Limb (tissue), 2 donors: ENCODE results near the gene SART1.
"Not testable (repeated sequence)": the region's sequence is repeated elsewhere in the genome, so short reads cannot be mapped to it uniquely, and the experiment has no call there.

Experiments used
- DNase-seq, 2 donors: peaks; one replicate each; pipeline ENCODE4 v3.0.0-alpha.2; 2016; ENCODE audit errors: extremely low spot score in 2 of 2

The SART1 gene

DNA sequence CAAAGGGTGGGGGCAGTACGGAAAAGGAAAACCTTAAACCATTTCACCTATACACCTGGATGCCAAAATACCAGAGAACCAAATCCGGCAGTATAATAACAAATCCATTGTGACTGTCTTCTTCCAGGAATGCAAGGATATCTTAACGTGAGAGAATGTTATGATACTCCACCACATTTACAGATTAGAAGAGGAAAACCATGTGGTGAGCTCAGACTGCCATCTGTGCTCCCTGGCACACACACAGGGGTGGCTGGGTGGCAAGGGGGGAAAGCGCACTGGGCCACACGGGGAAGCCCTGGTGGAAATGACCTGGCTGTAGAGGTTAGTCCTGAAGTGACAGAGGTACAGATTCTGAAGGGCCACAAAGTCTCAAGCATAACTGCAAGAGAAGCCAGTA lies 30.5 kb downstream of the SART1 start:
- no peak for DNase-seq

DNA sequence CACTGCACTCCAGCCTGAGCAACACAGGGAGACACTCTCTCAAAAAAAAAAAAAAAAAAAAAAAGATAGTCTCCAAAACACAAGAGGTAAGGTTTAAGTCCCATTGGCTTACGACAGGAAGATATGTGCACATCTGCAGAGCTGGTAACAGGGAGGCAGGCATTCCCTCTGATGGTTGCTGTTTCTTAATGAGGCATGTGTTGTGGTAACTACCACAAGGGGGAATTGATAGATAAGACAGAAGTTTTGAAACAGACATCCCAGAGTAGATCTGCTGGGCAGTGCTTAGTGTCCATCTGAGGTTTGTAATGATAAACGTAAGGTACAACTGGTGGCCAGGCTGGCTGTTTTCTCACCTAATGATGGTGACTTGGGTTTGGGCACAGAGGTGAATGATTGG lies 35.8 kb downstream of the SART1 start:
- no peak for DNase-seq

DNA sequence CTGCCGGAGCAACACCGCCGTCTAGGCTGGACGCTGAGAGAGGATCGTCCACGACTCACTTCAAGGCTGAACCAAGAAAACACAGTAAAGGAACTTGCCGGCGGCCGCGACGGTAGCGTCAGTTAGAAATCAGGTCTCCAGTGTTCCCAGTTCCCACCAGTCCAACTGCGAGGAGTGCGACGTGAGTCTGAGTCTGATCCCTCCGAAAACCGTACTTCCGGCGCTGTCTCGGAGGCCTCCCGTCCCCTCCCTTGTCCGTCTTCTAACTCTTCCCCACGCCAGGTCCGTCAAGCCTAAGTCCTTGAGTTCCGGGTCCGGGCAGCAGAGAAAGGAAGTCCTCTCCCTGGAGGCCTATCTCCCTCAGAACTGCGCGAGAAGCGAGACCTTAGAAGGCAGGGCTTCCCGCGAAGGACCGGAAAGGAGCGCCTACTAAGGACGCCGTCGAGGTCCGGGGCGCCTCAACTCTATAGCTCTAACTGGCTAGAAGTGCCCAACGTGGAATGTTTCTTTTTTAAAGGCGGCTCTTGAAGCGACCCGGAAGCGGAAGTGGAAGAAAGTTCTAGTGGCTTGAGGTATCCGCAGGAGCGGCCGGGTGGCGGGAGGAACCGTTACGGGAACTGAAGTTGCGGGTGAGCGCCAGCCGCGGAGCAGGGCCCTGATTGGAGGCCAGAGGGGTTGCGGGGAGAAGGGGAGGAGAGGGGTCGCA lies 40.6 kb downstream of the SART1 start, which contains the start of the genes BANF1 and EIF1AD:
TSS of gene BANF1 (plus strand) at position 562 of the 706 bp plus-strand sequence. CDS start 748 bp downstream, outside the sequence.
TSS of gene EIF1AD (minus strand) at position 216 of the 706 bp plus-strand sequence. CDS start 1,768 bp downstream, outside the sequence.
- peak; percentile 95 to 98 for DNase-seq

DNA sequence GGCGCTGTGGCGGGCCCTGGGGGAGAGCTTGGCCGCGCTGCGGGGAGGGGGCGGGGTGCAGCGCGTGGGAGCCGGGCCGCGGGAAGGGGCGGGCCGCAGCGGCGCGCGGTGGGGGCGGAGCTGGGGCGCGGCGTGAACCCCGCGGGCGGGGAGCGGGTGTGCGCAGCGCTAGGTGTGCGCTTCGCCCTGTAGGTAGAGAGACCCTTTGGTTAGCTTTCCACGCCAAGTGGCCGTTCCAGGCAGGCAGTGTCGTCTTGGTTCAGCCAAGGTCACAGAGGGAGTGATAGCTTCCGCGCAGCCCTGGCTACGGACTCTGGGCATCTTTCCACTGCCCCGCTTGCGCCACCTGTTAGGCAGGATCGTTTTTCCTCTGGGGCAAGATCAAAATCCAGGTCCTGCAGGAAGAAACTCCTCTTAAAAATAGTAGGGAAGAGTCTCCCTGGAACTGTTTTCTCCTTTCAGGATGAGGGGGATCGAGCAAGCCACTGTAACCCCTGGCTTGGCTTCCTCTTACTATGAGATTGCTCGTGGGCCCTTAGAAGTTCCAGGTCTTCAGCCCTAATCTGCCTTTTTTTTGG lies 41.2 kb downstream of the SART1 start:
- DNase-seq, result peak in 1 of 2 donors; percentile 26

DNA sequence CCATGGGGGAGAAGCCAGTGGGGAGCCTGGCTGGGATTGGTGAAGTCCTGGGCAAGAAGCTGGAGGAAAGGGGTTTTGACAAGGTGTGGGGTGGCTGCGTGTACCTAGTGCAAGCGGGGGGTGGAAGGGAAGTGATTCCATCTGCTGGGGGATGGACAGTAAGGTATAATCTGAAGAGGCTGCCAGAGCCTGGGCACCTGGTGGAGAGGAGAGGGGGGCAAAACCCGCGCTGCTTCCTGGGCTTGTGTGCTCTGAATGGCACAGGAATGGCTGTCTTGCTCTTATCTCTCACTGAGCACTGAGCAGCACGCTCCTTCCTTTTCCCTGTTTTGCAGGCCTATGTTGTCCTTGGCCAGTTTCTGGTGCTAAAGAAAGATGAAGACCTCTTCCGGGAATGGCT lies 41.8 kb downstream of the SART1 start:
- DNase-seq, result no peak

DNA sequence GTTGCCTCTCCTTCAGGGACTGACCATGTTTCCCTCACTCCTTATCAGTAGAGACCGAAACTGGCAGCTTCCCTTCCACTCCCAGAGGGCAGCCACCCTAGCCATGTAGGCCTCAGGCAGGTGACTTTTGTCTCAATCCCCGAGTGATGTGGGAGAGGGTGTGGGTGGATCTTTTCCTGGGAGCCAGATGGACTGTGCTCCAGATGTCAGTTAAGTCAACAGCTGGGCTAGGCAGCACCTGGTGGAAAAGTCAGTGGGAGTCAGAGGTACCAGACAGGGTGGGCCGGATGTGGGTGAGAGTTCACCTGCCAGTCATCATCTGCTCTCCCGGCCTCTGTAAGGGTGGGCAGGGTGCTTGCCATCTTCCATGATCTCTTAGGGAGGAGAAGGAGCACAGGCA lies 42.7 kb downstream of the SART1 start:
- DNase-seq, result no peak

DNA sequence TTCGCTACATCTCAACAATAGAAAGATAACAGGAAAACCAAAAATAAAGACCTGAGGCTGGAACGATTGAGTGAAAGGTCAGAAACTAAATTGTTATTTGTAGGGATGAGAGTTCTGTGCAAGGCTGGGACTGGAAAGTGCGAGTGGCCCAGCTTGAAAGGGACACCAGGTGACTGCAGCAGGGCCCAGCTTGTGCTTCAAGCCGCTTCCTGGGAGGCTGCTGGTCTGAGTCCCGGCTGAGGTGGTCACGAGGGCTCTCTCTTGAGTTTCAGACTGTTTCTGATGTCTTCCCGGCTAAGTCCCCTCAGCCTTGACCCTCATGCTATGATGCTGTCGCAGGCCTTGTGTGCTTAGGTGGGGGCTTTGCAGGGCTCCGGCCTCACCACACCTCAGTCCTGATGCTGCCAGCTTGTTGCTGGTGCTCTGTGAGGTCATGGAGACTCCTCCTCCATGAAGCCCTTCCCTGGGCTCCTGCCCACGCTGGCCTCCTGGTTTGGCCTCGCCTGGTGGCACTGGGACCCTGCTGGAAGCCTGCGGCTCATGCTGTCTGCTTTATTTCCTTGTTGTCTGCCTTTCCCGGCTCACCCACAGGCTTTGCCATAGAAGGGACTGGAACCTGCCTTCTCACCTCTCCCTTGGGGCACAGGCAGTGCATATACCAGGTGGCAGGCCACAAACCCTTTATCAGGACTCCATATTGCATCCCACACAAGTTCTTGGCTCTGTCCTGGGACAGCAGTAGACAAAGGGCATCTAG lies 44.8 kb downstream of the SART1 start:
- DNase-seq, result no peak

DNA sequence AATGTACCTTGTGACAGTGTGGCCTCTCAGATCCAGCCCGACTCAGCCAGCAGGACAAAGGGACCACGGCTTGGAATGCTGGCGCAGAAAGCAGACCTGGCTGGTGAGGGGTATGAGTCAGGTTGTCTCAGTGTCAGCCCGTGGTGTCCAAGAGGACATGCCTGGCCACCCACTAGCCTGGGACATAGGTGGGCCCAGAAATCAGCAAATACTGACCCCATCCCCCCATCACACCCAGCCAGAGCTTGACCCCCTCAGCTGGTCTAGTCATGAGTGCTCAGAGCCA lies 45.3 kb downstream of the SART1 start:
- DNase-seq, result no peak

DNA sequence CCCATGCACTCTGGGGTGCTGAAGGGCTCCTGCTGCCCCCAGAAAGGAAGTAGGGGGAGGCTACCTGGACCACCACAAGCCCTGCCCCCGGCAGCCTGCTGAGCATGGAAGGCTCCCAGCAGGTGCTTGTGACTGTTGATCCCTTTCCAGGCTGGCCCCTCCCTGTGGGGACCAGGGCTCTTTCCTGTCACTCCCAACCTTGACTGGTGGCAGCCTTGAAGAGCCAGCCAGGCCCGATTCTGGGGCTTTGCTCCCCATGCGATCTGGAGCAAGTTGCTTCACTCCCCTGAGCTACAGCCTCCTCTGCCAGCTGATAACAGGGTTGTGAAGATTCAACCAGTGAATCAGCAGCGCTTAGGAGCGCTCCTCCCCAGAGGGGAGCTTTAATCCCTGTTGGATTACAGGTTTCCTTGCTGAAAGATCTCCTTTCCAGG lies 45.7 kb downstream of the SART1 start:
- DNase-seq, result no peak

DNA sequence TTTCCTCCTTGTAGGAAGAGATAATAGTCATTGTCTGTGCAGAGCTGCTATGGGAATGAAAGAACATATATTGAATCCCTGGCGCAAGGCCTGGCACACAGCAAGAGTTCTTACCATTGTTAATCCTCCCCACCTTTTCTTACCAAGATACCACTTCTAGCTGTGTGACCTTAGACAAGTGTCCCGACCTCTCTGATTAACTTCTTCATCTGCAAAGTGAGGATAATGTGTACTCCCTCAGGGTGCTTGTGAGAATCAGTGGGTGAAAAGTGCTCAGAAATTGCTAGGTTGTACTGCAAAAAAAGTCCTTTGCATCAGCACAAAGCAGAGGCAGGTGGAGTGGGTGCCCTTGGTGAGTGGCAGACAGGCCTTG lies 46.5 kb downstream of the SART1 start:
- DNase-seq, result no peak

DNA sequence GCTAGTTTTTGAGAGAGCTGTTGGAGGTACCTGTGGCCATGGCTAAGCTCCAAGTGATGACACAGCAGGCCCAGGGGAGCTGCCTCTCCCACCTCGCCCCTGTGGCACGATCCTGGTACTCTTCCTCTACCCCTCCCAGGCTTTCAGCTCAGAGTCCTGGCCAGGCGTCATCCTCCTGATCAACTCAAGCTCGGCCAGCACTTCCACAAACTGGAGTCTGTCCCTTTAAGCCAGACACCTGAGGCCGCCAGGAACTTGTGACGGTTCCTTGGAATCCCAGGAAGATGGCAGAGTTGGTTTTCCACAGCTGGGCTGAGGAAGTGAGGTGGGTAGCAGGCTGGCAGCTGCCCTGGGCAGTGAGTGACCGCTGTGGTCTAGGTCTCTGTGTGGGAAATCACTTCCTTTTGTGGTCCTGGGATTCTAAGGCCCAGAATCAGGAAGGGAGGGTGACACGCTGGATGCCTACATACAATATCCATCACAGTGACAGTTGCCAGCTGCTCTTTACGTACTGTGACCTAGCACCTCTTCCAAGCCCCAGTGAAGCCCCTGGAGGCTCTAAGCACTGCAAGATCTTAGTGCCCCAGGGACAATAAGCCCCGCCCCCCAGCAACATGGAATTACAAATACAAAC lies 47.1 kb downstream of the SART1 start:
- no peak for DNase-seq

DNA sequence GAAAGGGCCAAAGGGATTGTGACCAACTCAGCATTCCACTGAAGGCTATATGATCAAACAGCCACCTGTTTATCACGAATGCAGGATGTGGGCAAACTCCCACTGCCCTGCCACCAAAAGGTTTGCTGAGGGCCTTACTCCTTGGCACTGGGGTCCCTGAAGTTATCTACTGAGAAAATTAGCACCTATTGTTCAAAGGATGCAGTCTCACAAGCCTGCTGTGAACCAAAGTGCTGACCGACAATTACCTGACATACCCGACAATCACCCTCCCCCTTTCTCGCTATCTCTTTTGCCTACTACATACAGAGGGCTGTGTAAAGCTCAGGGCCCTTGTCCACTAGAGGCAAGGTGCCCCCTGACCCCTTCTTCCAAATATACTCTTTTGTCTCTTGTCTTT lies 48.5 kb downstream of the SART1 start:
- DNase-seq, result not testable (repeated sequence)

DNA sequence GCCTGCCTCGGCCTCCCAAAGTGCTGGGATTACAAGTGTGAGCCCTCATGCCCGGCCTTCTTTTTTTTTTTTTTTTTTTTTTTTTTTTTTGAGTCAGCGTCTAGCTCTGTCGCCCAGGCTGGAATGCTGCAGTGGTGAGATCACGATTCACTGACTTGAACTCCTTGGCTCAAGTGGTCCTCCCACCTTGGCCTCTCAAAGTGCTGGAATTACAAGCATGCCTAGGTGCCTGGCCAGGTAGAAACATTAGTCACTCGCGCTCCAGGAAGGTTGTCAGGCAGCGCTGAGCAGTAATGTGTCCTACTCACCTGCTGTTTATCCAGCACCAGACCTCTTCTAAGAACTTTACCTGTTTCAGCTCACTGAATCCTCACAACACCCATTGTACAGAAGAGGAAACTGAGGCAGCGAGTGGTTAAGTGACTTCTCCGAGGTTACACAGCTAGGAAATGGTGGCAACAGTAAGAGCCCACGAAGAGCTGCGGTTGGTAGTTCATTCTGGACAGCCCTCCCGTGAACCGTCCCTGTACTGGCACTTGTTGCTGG lies 49.8 kb downstream of the SART1 start:
- no peak for DNase-seq

DNA sequence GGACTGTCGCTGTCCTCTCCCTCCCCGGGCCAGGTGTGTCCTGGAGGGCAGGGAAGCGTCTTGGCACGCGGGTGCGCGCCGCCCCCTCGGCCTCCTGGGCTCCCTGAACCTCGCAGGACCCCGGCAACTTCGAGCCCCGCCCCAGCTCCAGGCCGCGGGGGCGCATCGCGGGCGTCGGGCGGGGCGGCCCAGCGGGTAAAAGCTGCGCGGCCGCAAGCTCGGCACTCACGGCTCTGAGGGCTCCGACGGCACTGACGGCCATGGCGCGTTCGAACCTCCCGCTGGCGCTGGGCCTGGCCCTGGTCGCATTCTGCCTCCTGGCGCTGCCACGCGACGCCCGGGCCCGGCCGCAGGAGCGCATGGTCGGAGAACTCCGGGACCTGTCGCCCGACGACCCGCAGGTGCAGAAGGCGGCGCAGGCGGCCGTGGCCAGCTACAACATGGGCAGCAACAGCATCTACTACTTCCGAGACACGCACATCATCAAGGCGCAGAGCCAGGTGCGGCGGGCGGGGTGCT lies 50.3 kb downstream of the SART1 start, which contains the start of gene CST6:
TSS of gene CST6 (plus strand) at position 224 of the 519 bp plus-strand sequence. CDS start at position 261, 37 bp downstream.
- no peak for DNase-seq

DNA sequence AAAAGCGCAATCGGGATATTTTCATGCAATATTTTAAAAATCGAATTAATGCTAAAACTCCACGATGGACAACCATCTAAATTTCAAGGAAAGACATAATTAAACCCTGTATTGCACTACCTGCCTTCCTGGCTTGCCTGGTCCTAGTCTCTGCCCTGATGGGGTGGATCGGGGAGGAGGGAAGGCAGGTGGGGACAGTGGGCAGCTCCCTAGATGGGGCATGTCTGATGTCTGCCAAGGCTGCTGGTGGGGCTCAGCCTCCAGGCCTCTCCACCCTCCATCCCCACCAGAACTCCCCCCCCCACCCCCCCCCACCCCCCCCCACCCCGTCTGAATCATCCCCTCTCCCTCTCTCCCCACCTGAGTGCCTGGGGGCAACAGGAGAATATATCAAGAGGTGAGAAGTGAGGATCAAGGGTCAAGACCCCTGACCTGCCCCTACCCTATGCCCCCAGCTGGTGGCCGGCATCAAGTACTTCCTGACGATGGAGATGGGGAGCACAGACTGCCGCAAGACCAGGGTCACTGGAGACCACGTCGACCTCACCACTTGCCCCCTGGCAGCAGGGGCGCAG lies 50.9 kb downstream of the SART1 start:
- DNase-seq, result no peak

DNA sequence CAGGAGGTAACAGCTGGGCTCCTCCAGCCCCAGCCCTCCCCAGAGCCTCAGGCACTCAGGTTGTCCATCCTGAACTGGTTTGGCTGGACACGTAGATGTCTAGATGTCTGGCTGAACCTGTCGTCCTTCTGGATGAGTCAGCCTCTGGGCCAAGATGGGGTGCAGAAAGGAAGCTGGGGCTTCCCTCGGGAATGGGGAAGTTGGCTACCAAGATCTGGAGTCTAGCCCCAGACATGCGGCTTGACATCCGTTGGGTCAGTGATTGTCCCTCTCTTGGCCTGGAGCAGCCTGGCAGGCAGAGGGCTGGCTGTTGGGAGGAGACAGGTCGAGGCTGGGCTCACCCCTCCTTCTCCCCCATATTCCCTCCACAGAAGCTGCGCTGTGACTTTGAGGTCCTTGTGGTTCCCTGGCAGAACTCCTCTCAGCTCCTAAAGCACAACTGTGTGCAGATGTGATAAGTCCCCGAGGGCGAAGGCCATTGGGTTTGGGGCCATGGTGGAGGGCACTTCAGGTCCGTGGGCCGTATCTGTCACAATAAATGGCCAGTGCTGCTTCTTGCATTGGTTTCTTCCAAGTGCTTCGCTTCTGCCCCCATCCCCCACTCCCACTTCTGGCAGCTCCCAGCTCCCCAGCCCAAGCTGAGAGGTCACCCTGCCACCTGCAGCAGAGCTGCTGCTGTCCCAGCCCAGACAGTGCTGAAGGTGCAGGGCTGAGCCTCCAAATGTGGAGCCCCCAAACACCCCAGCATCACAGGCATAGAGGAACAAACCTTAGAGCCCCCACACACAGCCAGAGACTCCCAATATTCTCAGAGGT lies 51.6 kb downstream of the SART1 start:
- DNase-seq, result no peak

DNA sequence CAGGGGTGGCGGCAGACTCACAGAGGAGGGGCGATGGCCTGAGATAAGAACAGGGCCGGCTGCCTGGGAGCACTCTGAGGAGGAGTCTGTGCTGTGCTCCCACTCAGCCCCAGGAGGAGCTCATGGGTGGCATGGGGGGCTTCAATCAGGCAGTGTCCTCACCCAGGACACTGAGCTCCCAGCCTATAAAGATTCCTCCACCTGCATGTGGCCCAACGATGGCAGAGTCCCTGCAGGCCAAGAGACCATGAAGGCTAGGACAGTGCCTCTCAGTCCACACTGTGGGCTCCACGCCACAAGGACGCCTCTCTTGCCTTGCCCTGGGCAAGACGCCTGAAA lies 52.2 kb downstream of the SART1 start:
- DNase-seq, result no peak

DNA sequence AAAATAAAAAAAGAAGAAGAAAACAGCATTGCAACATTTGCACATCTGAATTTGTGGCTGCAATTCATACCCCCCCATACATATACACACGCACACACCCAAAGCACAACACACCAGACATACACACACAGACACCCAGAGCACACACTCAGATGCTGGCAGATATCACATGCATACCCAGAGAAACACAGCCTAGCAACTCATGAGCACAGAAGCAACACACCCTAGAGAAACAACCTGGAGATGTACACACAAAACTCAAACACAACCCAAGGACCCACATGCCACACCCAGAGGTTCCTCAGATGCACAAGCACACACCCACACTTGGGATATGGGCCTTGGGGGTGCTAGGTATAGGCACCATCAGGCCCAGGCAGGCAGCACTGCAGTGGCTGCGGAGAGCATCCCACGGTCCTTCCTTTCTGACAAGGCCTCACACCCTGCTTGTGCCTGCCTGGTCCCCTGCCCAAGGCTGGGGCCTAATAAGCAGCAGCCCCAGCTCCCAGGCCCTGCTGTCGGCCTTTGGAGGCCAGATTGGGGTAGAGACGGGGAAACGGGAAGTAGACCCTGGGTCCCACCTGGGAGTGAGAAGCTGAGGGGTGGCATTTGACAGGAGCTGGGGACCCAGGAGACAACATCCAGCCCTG lies 53.4 kb downstream of the SART1 start:
- no peak for DNase-seq

DNA sequence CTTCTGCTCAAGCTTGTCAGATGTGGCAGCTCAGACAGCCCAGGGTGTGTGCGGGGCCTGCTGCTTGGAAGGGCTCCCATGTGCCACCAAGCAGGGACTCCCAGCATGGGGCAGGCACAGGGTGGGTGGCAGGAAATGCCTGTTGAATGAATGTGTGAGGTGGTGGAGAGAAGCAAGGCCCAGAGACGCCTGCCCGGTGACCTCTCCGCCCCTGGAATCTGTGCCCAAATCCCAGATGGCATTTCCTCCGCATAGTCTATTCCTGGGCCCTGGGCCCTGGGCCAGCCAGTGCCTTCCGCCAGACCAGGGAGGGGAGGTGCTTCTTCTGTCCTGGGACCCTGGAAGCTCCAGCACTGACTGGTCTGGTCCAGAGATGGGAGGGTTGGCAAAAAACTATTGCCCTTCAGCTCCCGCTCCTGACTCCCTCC lies 53.9 kb downstream of the SART1 start:
- DNase-seq, result no peak
